Measurements from ENCODE around the gene PPP2R3B. TPM values are rescaled to one million over a fixed set of nuclear protein-coding genes. Genes with fewer than 3 reads are reported as not detected.

The PPP2R3B gene
- total and polyA plus RNA-seq, 2 of the 13 experiments (the other 11 are each of a cell fraction or from before 2014, with no cell fraction given) = 17.0 to 21.4 TPM

- 98% methylated on average over 49 of the region's 49 CpGs for WGBS (ENCODE audit: low lambda C conversion rate)
- in situ Hi-C loops (cut with HindIII; ENCODE audit: extremely low pct_ligation_motif_present, low pct_unique_long_range_greater_than_20kb) = no loop called here
- FAIRE-seq = no peak
Observed at GRCh38 chrX:358651-359143, 28.0 kb downstream of the PPP2R3B start.

More at GRCh38 chrX:358651-359143, 28.0 kb downstream of the PPP2R3B start:
- H3K36me3 ChIP-seq (replicated peaks in 1 of 2; ENCODE audit: control insufficient read depth in 1 of 2, insufficient read depth in 2 of 2, low read length in 2 of 2) = peaks cover 2 to 10% of the 10 kb centered on the region in 2 experiments; a peak in 1 of 5 replicates
- no peak for ATAC-seq
- H4K20me1 ChIP-seq (ENCODE audit: insufficient read depth, low read length) = 0 out of 2 replicates have a peak, but pooled peaks cover 2% of the 10 kb centered on the region
- TF ChIP-seq HDAC1 (CRISPR knock-in tag; IDR thresholded peaks at IDR 0.05) (no peak), PAX8 (CRISPR knock-in tag; IDR thresholded peaks at IDR 0.05; ENCODE audit: borderline replicate concordance) (no peak), ZNF484 (CRISPR knock-in tag; IDR thresholded peaks at IDR 0.05; ENCODE audit: borderline replicate concordance, low read depth) (no peak), PTBP1 (IDR thresholded peaks at IDR 0.05; ENCODE audit: low read depth, low read length, poor library complexity, severe bottlenecking) (no peak), ZC3H4 (CRISPR knock-in tag; IDR thresholded peaks at IDR 0.05; ENCODE audit: borderline replicate concordance) (no peak), MAZ (IDR thresholded peaks at IDR 0.05; ENCODE audit: borderline replicate concordance, low read depth, low read length) (no peak), MAZ (CRISPR knock-in tag; IDR thresholded peaks at IDR 0.05; ENCODE audit: low read depth) (no peak), JDP2 (CRISPR knock-in tag; IDR thresholded peaks at IDR 0.05; ENCODE audit: borderline replicate concordance) (no peak), ZNF781 (CRISPR knock-in tag; IDR thresholded peaks at IDR 0.05; ENCODE audit: borderline replicate concordance, not compliant biosample characterization) (no peak), ZNF362 (CRISPR knock-in tag; IDR thresholded peaks at IDR 0.05; ENCODE audit: borderline replicate concordance) (no peak)
- TF ChIP-seq, protein P1, sequence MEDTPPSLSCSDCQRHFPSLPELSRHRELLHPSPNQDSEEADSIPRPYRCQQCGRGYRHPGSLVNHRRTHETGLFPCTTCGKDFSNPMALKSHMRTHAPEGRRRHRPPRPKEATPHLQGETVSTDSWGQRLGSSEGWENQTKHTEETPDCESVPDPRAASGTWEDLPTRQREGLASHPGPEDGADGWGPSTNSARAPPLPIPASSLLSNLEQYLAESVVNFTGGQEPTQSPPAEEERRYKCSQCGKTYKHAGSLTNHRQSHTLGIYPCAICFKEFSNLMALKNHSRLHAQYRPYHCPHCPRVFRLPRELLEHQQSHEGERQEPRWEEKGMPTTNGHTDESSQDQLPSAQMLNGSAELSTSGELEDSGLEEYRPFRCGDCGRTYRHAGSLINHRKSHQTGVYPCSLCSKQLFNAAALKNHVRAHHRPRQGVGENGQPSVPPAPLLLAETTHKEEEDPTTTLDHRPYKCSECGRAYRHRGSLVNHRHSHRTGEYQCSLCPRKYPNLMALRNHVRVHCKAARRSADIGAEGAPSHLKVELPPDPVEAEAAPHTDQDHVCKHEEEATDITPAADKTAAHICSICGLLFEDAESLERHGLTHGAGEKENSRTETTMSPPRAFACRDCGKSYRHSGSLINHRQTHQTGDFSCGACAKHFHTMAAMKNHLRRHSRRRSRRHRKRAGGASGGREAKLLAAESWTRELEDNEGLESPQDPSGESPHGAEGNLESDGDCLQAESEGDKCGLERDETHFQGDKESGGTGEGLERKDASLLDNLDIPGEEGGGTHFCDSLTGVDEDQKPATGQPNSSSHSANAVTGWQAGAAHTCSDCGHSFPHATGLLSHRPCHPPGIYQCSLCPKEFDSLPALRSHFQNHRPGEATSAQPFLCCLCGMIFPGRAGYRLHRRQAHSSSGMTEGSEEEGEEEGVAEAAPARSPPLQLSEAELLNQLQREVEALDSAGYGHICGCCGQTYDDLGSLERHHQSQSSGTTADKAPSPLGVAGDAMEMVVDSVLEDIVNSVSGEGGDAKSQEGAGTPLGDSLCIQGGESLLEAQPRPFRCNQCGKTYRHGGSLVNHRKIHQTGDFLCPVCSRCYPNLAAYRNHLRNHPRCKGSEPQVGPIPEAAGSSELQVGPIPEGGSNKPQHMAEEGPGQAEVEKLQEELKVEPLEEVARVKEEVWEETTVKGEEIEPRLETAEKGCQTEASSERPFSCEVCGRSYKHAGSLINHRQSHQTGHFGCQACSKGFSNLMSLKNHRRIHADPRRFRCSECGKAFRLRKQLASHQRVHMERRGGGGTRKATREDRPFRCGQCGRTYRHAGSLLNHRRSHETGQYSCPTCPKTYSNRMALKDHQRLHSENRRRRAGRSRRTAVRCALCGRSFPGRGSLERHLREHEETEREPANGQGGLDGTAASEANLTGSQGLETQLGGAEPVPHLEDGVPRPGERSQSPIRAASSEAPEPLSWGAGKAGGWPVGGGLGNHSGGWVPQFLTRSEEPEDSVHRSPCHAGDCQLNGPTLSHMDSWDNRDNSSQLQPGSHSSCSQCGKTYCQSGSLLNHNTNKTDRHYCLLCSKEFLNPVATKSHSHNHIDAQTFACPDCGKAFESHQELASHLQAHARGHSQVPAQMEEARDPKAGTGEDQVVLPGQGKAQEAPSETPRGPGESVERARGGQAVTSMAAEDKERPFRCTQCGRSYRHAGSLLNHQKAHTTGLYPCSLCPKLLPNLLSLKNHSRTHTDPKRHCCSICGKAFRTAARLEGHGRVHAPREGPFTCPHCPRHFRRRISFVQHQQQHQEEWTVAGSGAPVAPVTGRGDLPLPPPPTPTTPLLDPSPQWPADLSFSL (CRISPR knock-in tag; IDR thresholded peaks at IDR 0.05) = no peak
- TF ChIP-seq, protein P2, sequence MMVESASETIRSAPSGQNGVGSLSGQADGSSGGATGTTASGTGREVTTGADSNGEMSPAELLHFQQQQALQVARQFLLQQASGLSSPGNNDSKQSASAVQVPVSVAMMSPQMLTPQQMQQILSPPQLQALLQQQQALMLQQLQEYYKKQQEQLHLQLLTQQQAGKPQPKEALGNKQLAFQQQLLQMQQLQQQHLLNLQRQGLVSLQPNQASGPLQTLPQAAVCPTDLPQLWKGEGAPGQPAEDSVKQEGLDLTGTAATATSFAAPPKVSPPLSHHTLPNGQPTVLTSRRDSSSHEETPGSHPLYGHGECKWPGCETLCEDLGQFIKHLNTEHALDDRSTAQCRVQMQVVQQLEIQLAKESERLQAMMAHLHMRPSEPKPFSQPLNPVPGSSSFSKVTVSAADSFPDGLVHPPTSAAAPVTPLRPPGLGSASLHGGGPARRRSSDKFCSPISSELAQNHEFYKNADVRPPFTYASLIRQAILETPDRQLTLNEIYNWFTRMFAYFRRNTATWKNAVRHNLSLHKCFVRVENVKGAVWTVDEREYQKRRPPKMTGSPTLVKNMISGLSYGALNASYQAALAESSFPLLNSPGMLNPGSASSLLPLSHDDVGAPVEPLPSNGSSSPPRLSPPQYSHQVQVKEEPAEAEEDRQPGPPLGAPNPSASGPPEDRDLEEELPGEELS (CRISPR knock-in tag; IDR thresholded peaks at IDR 0.05) = no peak
- no peak overlapping the region for H3K9ac ChIP-seq (ENCODE audit: insufficient read depth, low read depth, low read length)
- ChIA-PET POLR2A (no interaction called here), CTCF (ENCODE audit: low intra/inter-chr PET ratio, low total read pairs) (no interaction called here)
- H3K9me3 ChIP-seq (ENCODE audit: low read length) = no peaks in the 10 kb centered on the region
- H3K4me3 ChIP-seq (replicated peaks in 1 of 3; ENCODE audit: insufficient read depth in 1 of 3, low read depth in 2 of 3, low read length in 3 of 3) = no peak overlapping the region
- no TSS peak for BruUV-seq (replicated peaks)
- intact Hi-C loops (cut with micrococcal nuclease; ENCODE audit: unreplicated experiment) = no loop called here
- H3K4me2 ChIP-seq (ENCODE audit: low read depth, low read length) = no peak overlapping the region
- H3K27me3 ChIP-seq (ENCODE audit: control insufficient read depth in 1 of 2, insufficient read depth in 2 of 2, low read length in 2 of 2) = no peaks in the 10 kb centered on the region
- H3K4me1 ChIP-seq (ENCODE audit: insufficient read depth, low read length) = no peaks in the 10 kb centered on the region
- no peak overlapping the region for H3K27ac ChIP-seq (ENCODE audit: extremely low read length, insufficient read depth, low read length)
- no peak for DNase-seq (ENCODE audit: low spot score)
- no peak overlapping the region for H2AFZ ChIP-seq (ENCODE audit: low read length)
- H3K79me2 ChIP-seq (ENCODE audit: insufficient read depth, low read length) = no peaks in the 10 kb centered on the region

All from HepG2 (cell line).